HEK293 (cell line): Measurements from ENCODE around the gene CANT1.
A peak's percentile ranks its signal among the peaks of the same experiment; 100 is the strongest.

Source experiments
- AEBP2 ChIP-seq: fragments of 450-650 bp; formaldehyde crosslinking; IDR thresholded peaks from 2 replicates; pipeline ENCODE4 v1.5.1; 2016; ENCODE audit warnings: missing biosample characterization, missing genetic modification characterization, borderline replicate concordance
- EGR2 ChIP-seq: fragments of 450-650 bp; formaldehyde crosslinking; IDR thresholded peaks from 2 replicates; pipeline ENCODE4 v1.5.1; 2016; ENCODE audit warnings: low read depth, missing biosample characterization, missing genetic modification characterization
- FEZF1 ChIP-seq: fragments of 450-650 bp; formaldehyde crosslinking; IDR thresholded peaks from 2 replicates; pipeline ENCODE4 v1.5.1; 2016; ENCODE audit warnings: missing biosample characterization, missing genetic modification characterization
- HOXD13 ChIP-seq: sonication (generic); formaldehyde crosslinking; IDR thresholded peaks from 2 replicates; pipeline ENCODE4 v1.8.0; 2022; ENCODE audit warnings: missing genetic modification reagents, borderline replicate concordance
- KLF1 ChIP-seq: fragments of 450-650 bp; formaldehyde crosslinking; IDR thresholded peaks from 2 replicates; pipeline ENCODE4 v1.5.1; 2016; ENCODE audit warnings: missing biosample characterization, missing genetic modification characterization
- KLF8 ChIP-seq: fragments of 450-650 bp; formaldehyde crosslinking; IDR thresholded peaks from 2 replicates; pipeline ENCODE4 v1.5.1; 2016; ENCODE audit warnings: missing biosample characterization, missing genetic modification characterization
- PRDM10 ChIP-seq: fragments of 450-650 bp; formaldehyde crosslinking; IDR thresholded peaks from 2 replicates; pipeline ENCODE4 v1.5.1; 2016; ENCODE audit warnings: missing biosample characterization, missing genetic modification characterization
- SCRT2 ChIP-seq: fragments of 450-650 bp; formaldehyde crosslinking; IDR thresholded peaks from 2 replicates; pipeline ENCODE4 v1.5.1; 2016; ENCODE audit warnings: missing biosample characterization, missing genetic modification characterization
- TRIM28 ChIP-seq: IDR thresholded peaks from 2 replicates; pipeline ENCODE4 v1.6.1; 2011; ENCODE audit warnings: low read length, control low read depth, borderline replicate concordance
- WT1 ChIP-seq: fragments of 450-650 bp; formaldehyde crosslinking; IDR thresholded peaks from 2 replicates; pipeline ENCODE4 v1.5.1; 2016; ENCODE audit warnings: missing biosample characterization, missing genetic modification characterization
- ZBTB11 ChIP-seq: fragments of 450-650 bp; formaldehyde crosslinking; conservative IDR thresholded peaks from 2 replicates; pipeline ENCODE4 v1.5.1; 2016; ENCODE audit warnings: low read depth, missing biosample characterization, missing genetic modification characterization
- ZBTB17 ChIP-seq: fragments of 450-650 bp; formaldehyde crosslinking; IDR thresholded peaks from 2 replicates; pipeline ENCODE4 v1.5.1; 2016; ENCODE audit warnings: missing biosample characterization, missing genetic modification characterization
- ZEB2 ChIP-seq: fragments of 450-650 bp; formaldehyde crosslinking; IDR thresholded peaks from 2 replicates; pipeline ENCODE4 v1.5.1; 2016; ENCODE audit warnings: missing biosample characterization, missing genetic modification characterization
- ZFP41 ChIP-seq: fragments of 450-650 bp; formaldehyde crosslinking; IDR thresholded peaks from 2 replicates; pipeline ENCODE4 v1.5.1; 2016; ENCODE audit warnings: missing biosample characterization, missing genetic modification characterization, borderline replicate concordance
- ZNF146 ChIP-seq: fragments of 450-650 bp; formaldehyde crosslinking; IDR thresholded peaks from 2 replicates; pipeline ENCODE4 v1.5.1; 2016; ENCODE audit warnings: missing biosample characterization, missing genetic modification characterization
- ZNF223 ChIP-seq: fragments of 450-650 bp; formaldehyde crosslinking; IDR thresholded peaks from 2 replicates; pipeline ENCODE4 v1.5.1; 2016; ENCODE audit warnings: missing biosample characterization, missing genetic modification characterization
- ZNF248 ChIP-seq: fragments of 450-650 bp; formaldehyde crosslinking; IDR thresholded peaks from 2 replicates; pipeline ENCODE4 v1.5.1; 2017; ENCODE audit warnings: missing biosample characterization, missing genetic modification characterization
- ZNF548 ChIP-seq: fragments of 450-650 bp; formaldehyde crosslinking; IDR thresholded peaks from 2 replicates; pipeline ENCODE4 v1.5.1; 2016; ENCODE audit warnings: missing biosample characterization, missing genetic modification characterization
- ZNF571 ChIP-seq: fragments of 450-650 bp; formaldehyde crosslinking; IDR thresholded peaks from 2 replicates; pipeline ENCODE4 v1.5.0; 2017; ENCODE audit warnings: missing biosample characterization, missing genetic modification characterization
- ZNF600 ChIP-seq: fragments of 450-650 bp; formaldehyde crosslinking; IDR thresholded peaks from 2 replicates; pipeline ENCODE4 v1.5.1; 2016; ENCODE audit warnings: missing biosample characterization, missing genetic modification characterization
- ZNF629 ChIP-seq: fragments of 450-650 bp; formaldehyde crosslinking; IDR thresholded peaks from 2 replicates; pipeline ENCODE4 v1.5.1; 2017; ENCODE audit warnings: missing biosample characterization, missing genetic modification characterization
- ZNF639 ChIP-seq: fragments of 450-650 bp; formaldehyde crosslinking; IDR thresholded peaks from 2 replicates; pipeline ENCODE4 v1.5.1; 2016; ENCODE audit warnings: missing biosample characterization, missing genetic modification characterization
- ZNF654 ChIP-seq: fragments of 450-650 bp; formaldehyde crosslinking; IDR thresholded peaks from 2 replicates; pipeline ENCODE4 v1.5.1; 2016; ENCODE audit warnings: low read depth, missing biosample characterization, missing genetic modification characterization
- ZNF701 ChIP-seq: fragments of 450-650 bp; formaldehyde crosslinking; IDR thresholded peaks from 2 replicates; pipeline ENCODE4 v1.5.1; 2016; ENCODE audit warnings: missing biosample characterization, missing genetic modification characterization
- ZSCAN30 ChIP-seq: fragments of 450-650 bp; IDR thresholded peaks from 2 replicates; pipeline ENCODE4 v1.5.1; 2018; ENCODE audit warnings: missing biosample characterization, mild to moderate bottlenecking, missing genetic modification characterization, moderate library complexity

The CANT1 gene

GRCh38 chr17:79019632-79020584 is 10.3 kb upstream of the CANT1 start (continued):
- TF ChIP-seq HOXD13 (CRISPR knock-in tag) (no peak), ZNF629 (tag by site-specific recombination) (0 out of 2 replicates have a peak, but pooled peaks have one; percentile 32), PRDM10 (tag by site-specific recombination) (peak; percentile 62; the same call in 1 of the 2 replicates), ZBTB17 (0 out of 2 replicates have a peak, but pooled peaks have one; percentile 37), ZNF548 (tag by site-specific recombination) (no peak), KLF8 (tag by site-specific recombination) (no peak), ZNF600 (tag by site-specific recombination) (peak; percentile 93), SCRT2 (tag by site-specific recombination) (no peak), ZBTB11 (tag by site-specific recombination) (no peak), KLF1 (tag by site-specific recombination) (peak; percentile 68), ZNF223 (tag by site-specific recombination) (no peak), ZNF248 (tag by site-specific recombination) (no peak), WT1 (tag by site-specific recombination) (peak; percentile 58), EGR2 (tag by site-specific recombination) (no peak), FEZF1 (peak; percentile 74), ZNF639 (tag by site-specific recombination) (no peak), ZNF701 (no peak), ZNF654 (tag by site-specific recombination) (peak; percentile 80), TRIM28 (peak; percentile 58; the same call in 1 of the 2 replicates), ZNF571 (tag by site-specific recombination) (no peak), ZSCAN30 (tag by site-specific recombination) (peak; percentile 68), ZEB2 (tag by site-specific recombination) (peak; percentile 63), AEBP2 (no peak), ZFP41 (no peak), ZNF146 (tag by site-specific recombination) (no peak)
